IMR-90 (cell line): Measurements from ENCODE around the gene PTPRG. TPM values are rescaled to one million over a fixed set of nuclear protein-coding genes. Genes with fewer than 3 reads are reported as not detected.

Experiments used
- ATAC-seq: fragments of 200-7000 bp; cut with Tn5 transposase; 2 replicates; pipeline ENCODE4 v1.9.1; 2020; ENCODE audit warnings: low read depth, mild to moderate bottlenecking, moderate library complexity
- BruUV-seq: library from RNA; stranded (reverse); fragments of 400-500 nt; replicated peaks from 2 replicates; lab custom pipeline; 2021; lab: Mats Ljungman, UMichigan
- CTCF ChIA-PET: fragments of 300-600 bp; formaldehyde crosslinking; extraction: SDS; loops from one replicate; lab custom pipeline; 2021; ENCODE audit warnings: antibody characterized with exemption; lab: Yijun Ruan, JAX
- POLR2A ChIA-PET: fragments of 300-600 bp; sonication (Branson Sonifier 250); formaldehyde crosslinking; loops from one replicate; lab custom pipeline; 2022; ENCODE audit warnings: antibody characterized with exemption; ENCODE audit not compliant: unreplicated experiment; lab: Charles Lee
- DNase-seq: peaks from one replicate; pipeline ENCODE4 v3.0.0; 2013
- H2AFZ ChIP-seq: replicated peaks from 2 replicates; pipeline ENCODE3; 2013; ENCODE audit warnings: low read length, mild to moderate bottlenecking; ENCODE audit not compliant: poor library complexity
- H2AK5ac ChIP-seq: 2 replicates; pipeline ENCODE4 v1.6.1; 2013; ENCODE audit warnings: low read depth, low read length, inconsistent platforms
- H2AK9ac ChIP-seq: replicated peaks from 2 replicates; pipeline ENCODE3; 2013; ENCODE audit warnings: mild to moderate bottlenecking, low read depth, low read length, moderate library complexity; ENCODE audit not compliant: poor library complexity
- H2BK120ac ChIP-seq: 2 replicates; pipeline ENCODE4 v1.6.1; 2013; ENCODE audit warnings: low read depth, low read length, inconsistent platforms
- H2BK15ac ChIP-seq: 3 replicates; pipeline ENCODE4 v1.6.1; 2013; ENCODE audit warnings: low read depth, low read length, inconsistent platforms
- H2BK20ac ChIP-seq: 2 replicates; pipeline ENCODE4 v1.6.1; 2013; ENCODE audit warnings: low read depth, mild to moderate bottlenecking, inconsistent platforms, low read length, moderate library complexity
- H2BK5ac ChIP-seq: 2 replicates; pipeline ENCODE4 v1.6.1; 2013; ENCODE audit warnings: mild to moderate bottlenecking, low read depth, low read length, inconsistent platforms; ENCODE audit not compliant: poor library complexity, severe bottlenecking
- H3K14ac ChIP-seq: replicated peaks from 2 replicates; pipeline ENCODE4 v1.6.1; 2013; ENCODE audit warnings: low read depth, low read length, inconsistent platforms
- H3K18ac ChIP-seq: 2 replicates; pipeline ENCODE4 v1.6.1; 2013; ENCODE audit warnings: low read depth, low read length, control low read depth
- H3K23ac ChIP-seq: 2 replicates; pipeline ENCODE4 v1.6.1; 2013; ENCODE audit warnings: low read depth, low read length, inconsistent platforms
- H3K27ac ChIP-seq: 2 replicates; pipeline ENCODE4 v1.5.1; 2013; ENCODE audit warnings: mild to moderate bottlenecking, control low read depth, low read length; ENCODE audit not compliant: insufficient read depth
- H3K27me3 ChIP-seq: 2 replicates; pipeline ENCODE4 v1.6.1; 2013; ENCODE audit warnings: low read length; ENCODE audit not compliant: control insufficient read depth, insufficient read depth
- H3K36me3 ChIP-seq: 2 replicates; pipeline ENCODE4 v1.6.1; 2013; ENCODE audit warnings: low read length, mixed read lengths; ENCODE audit not compliant: control insufficient read depth, insufficient read depth
- H3K4ac ChIP-seq: 2 replicates; pipeline ENCODE4 v1.6.1; 2013; ENCODE audit warnings: low read depth, low read length, inconsistent platforms
- H3K4me1 ChIP-seq: 2 replicates; pipeline ENCODE4 v1.6.1; 2013; ENCODE audit warnings: low read length, mixed read lengths; ENCODE audit not compliant: control insufficient read depth, insufficient read depth
- H3K4me2 ChIP-seq: 2 replicates; pipeline ENCODE4 v1.6.1; 2013; ENCODE audit warnings: low read depth, mild to moderate bottlenecking, control low read depth, low read length, moderate library complexity
- H3K4me3 ChIP-seq: 2 replicates; pipeline ENCODE4 v1.5.1; 2013; ENCODE audit warnings: low read depth, mild to moderate bottlenecking, control low read depth, low read length, moderate library complexity; ENCODE audit not compliant: insufficient read depth
- H3K56ac ChIP-seq: 2 replicates; pipeline ENCODE4 v1.6.1; 2013; ENCODE audit warnings: low read length, inconsistent platforms; ENCODE audit not compliant: insufficient read depth; ENCODE audit errors: extremely low read depth
- H3K79me1 ChIP-seq, 2 experiments: 2 replicates each; pipeline ENCODE4 v1.6.1; 2013; ENCODE audit warnings: low read length in 2 of 2, inconsistent platforms in 1 of 2, low read depth in 1 of 2
- H3K9ac ChIP-seq: 2 replicates; pipeline ENCODE4 v1.6.1; 2013; ENCODE audit warnings: low read depth, low read length, control low read depth
- H3K9me1 ChIP-seq: 2 replicates; pipeline ENCODE4 v1.6.1; 2013; ENCODE audit warnings: low read length, inconsistent platforms; ENCODE audit not compliant: insufficient read depth
- H3K9me3 ChIP-seq: 2 replicates; pipeline ENCODE4 v1.6.1; 2013; ENCODE audit warnings: low read length; ENCODE audit not compliant: control insufficient read depth, insufficient read depth
- H4K20me1 ChIP-seq: 2 replicates; pipeline ENCODE4 v1.6.1; 2013; ENCODE audit warnings: low read length, inconsistent platforms; ENCODE audit not compliant: insufficient read depth
- H4K5ac ChIP-seq: 2 replicates; pipeline ENCODE4 v1.6.1; 2013; ENCODE audit warnings: mild to moderate bottlenecking, low read depth, low read length, control low read depth
- H4K8ac ChIP-seq, 2 experiments: 2 replicates each; pipeline ENCODE4 v1.6.1; 2013; ENCODE audit warnings: low read depth in 2 of 2, low read length in 2 of 2, control low read depth in 1 of 2, inconsistent platforms in 1 of 2
- H4K91ac ChIP-seq: 2 replicates; pipeline ENCODE4 v1.6.1; 2013; ENCODE audit warnings: low read depth, low read length, inconsistent platforms; ENCODE audit not compliant: insufficient read depth
- NFE2L2 ChIP-seq: fragments of 150-350 bp; IDR thresholded peaks from 2 replicates; pipeline ENCODE4 v1.6.1; 2016; ENCODE audit warnings: low read depth, mild to moderate bottlenecking, low read length
- WGBS, 2 experiments: methylation state at CpG; one replicate each; pipeline versions ENCODE4 v1.1.5 to v1.1.7; 2013; ENCODE audit warnings: missing lambda C conversion rate in 2 of 2; ENCODE audit not compliant: insufficient read length in 1 of 2; ENCODE audit errors: extremely low coverage in 2 of 2; 5-methylcytosine and 5-hydroxymethylcytosine counted together
- dilution Hi-C: fragments of 300-500 bp; cut with HindIII; formaldehyde crosslinking; loops from one replicate; pipeline ENCODE4 v1.14.3; 2018; ENCODE audit warnings: low sequenced_read_pairs; ENCODE audit not compliant: unreplicated experiment
- in situ Hi-C: fragments of 300-500 bp; cut with MboI; formaldehyde crosslinking; loops from 3 replicates; pipeline ENCODE4 v1.14.3; 2019; ENCODE audit warnings: low sequenced_read_pairs, inconsistent platforms, mixed read lengths
- intact Hi-C: fragments of 100-400 bp; cut with micrococcal nuclease; formaldehyde crosslinking; loops from 2 replicates; pipeline ENCODE4 v1.10.0; 2022
- polyA plus RNA-seq, 3 experiments: library from polyadenylated mRNA; depleted of rRNA; stranded (reverse); fragments of >200 nt; gene quantifications; 2 replicates each; pipeline ENCODE4 v1.2.3, GENCODE V29; 2012; ENCODE audit warnings: low replicate concordance in 1 of 3
- total RNA-seq: library from RNA; depleted of rRNA; stranded (reverse); fragments of >200 nt; gene quantifications from 2 replicates; pipeline ENCODE4 v1.2.3, GENCODE V29; 2012

Gene PTPRG
- total and polyA plus RNA-seq, 2 of the 4 experiments (the other 2 are of a cell fraction), result 7.7 to 31.0 TPM

- ChIA-PET POLR2A (interaction anchor here (0.5 to 0.6 kb wide), 2 partner anchors 10 to 11 kb away, joined by 3 to 6 read pairs; no protein-coding TSS in a partner anchor), CTCF (no interaction called here)
- Histone ChIP-seq H3K18ac (no peak overlapping the region), H4K8ac (no peak overlapping the region), H3K4ac (no peak overlapping the region), H3K27ac (no peak overlapping the region), H4K91ac (no peak overlapping the region), H2BK15ac (no peak overlapping the region), H2BK20ac (no peak overlapping the region), H2AK5ac (no peak overlapping the region), H2BK5ac (no peak overlapping the region), H2BK120ac (0 out of 2 replicates have a peak overlapping the region, but pooled peaks have one; percentile 10), H4K20me1 (peaks cover 10% of the 10 kb centered on the region; the same call in 1 of the 2 replicates), H3K9me1 (peaks cover 15% of the 10 kb centered on the region), H3K4me1 (peaks cover 8% of the 10 kb centered on the region; the same call in 1 of the 2 replicates), H3K79me1 (peaks cover 27 to 70% of the 10 kb centered on the region in 2 experiments), H3K23ac (no peak overlapping the region), H3K4me3 (no peak overlapping the region), H4K5ac (no peak overlapping the region), H3K36me3 (no peaks in the 10 kb centered on the region), H2AFZ (no peak overlapping the region), H3K14ac (no peak overlapping the region), H3K4me2 (no peak overlapping the region), H3K56ac (no peak overlapping the region), H3K27me3 (no peaks in the 10 kb centered on the region), H3K9ac (no peak overlapping the region), H2AK9ac (no peak overlapping the region), H3K9me3 (no peaks in the 10 kb centered on the region)
- no peak for TF ChIP-seq NFE2L2
- ATAC-seq, result no peak
- intact Hi-C loops, result no loop called here
- no TSS peak for BruUV-seq
- no CpG with 5 or more reads among the region's 5 CpGs for WGBS, 2 experiments
- no peak for DNase-seq
- dilution Hi-C loops, result no loop called here
- in situ Hi-C loops, result no loop called here
Observed at GRCh38 chr3:61665987-61666386, 104.6 kb downstream of the PTPRG start.
